Measurements from ENCODE around the gene GFRA1. TPM values are rescaled to one million over a fixed set of nuclear protein-coding genes. Genes with fewer than 3 reads are reported as not detected.

GFRA1 gene
- total and polyA plus RNA-seq, 2 of the 4 experiments (the other 2 are of a cell fraction), result 9.1 to 9.3 TPM

- Histone ChIP-seq H3K4me2 (ENCODE audit: low read depth, low read length) (no peak overlapping the region), H4K8ac (ENCODE audit: low read depth in 2 of 2, low read length in 2 of 2) (no peak overlapping the region), H3K18ac (ENCODE audit: low read depth, low read length) (no peak overlapping the region), H4K20me1 (ENCODE audit: insufficient read depth, low read length) (no peaks in the 10 kb centered on the region; the same call in 1 of the 2 replicates), H3K4ac (ENCODE audit: low read depth, low read length) (peak overlapping the region; percentile 79), H4K91ac (ENCODE audit: insufficient read depth, low read depth, low read length) (no peak overlapping the region), H2BK20ac (ENCODE audit: low read depth, low read length) (peak overlapping the region; percentile 58; the same call in 1 of the 2 replicates), H3K9me3 (ENCODE audit: control insufficient read depth, insufficient read depth, low read length) (no peaks in the 10 kb centered on the region), H3K79me1 (ENCODE audit: low read depth in 1 of 2, low read length in 2 of 2) (no peaks in the 10 kb centered on the region), H3K14ac (replicated peaks; ENCODE audit: low read depth, low read length) (no peak overlapping the region), H2AK9ac (replicated peaks; ENCODE audit: low read depth, low read length, poor library complexity) (no peak overlapping the region), H3K27me3 (ENCODE audit: control insufficient read depth, insufficient read depth, low read length) (no peaks in the 10 kb centered on the region), H3K9me1 (ENCODE audit: insufficient read depth, low read length) (peaks cover 8% of the 10 kb centered on the region), H2AK5ac (ENCODE audit: low read depth, low read length) (no peak overlapping the region), H3K9ac (ENCODE audit: low read depth, low read length) (no peak overlapping the region), H3K4me1 (ENCODE audit: control insufficient read depth, insufficient read depth, low read length) (peaks cover 8% of the 10 kb centered on the region), H3K36me3 (ENCODE audit: control insufficient read depth, insufficient read depth, low read length) (no peaks in the 10 kb centered on the region), H3K23ac (ENCODE audit: low read depth, low read length) (no peak overlapping the region), H2BK5ac (ENCODE audit: low read depth, low read length, poor library complexity, severe bottlenecking) (no peak overlapping the region), H2BK120ac (ENCODE audit: low read depth, low read length) (peak overlapping the region; percentile 88), H2AFZ (replicated peaks; ENCODE audit: low read length, poor library complexity) (no peak overlapping the region), H3K56ac (ENCODE audit: extremely low read depth, insufficient read depth, low read length) (peak overlapping the region; percentile 28; the same call in 1 of the 2 replicates), H3K4me3 (ENCODE audit: insufficient read depth, low read depth, low read length) (no peak overlapping the region), H4K5ac (ENCODE audit: low read depth, low read length) (no peak overlapping the region), H2BK15ac (ENCODE audit: low read depth, low read length) (no peak overlapping the region; the same call in 2 of the 3 replicates), H3K27ac (ENCODE audit: insufficient read depth, low read length) (no peak overlapping the region)
- BruUV-seq (replicated peaks), result no TSS peak
- ChIA-PET CTCF (interaction anchor here (1.0 kb wide), 1 partner anchor 60 kb away, joined by 3 read pairs; no protein-coding TSS in a partner anchor), POLR2A (ENCODE audit: unreplicated experiment) (no interaction called here)
- intact Hi-C loops (cut with micrococcal nuclease) (loop anchor here (2.0 kb wide), 1 partner anchor 63 kb away; no protein-coding TSS in a partner anchor), dilution Hi-C loops (cut with HindIII; ENCODE audit: low sequenced_read_pairs, unreplicated experiment) (no loop called here), in situ Hi-C loops (cut with MboI; ENCODE audit: low sequenced_read_pairs) (no loop called here)
- ATAC-seq (ENCODE audit: low read depth) (peak; percentile 97), DNase-seq (peak; percentile 91)
- no CpG with 5 or more reads among the region's 1 CpG for WGBS, 2 experiments (ENCODE audit: extremely low coverage in 2 of 2, insufficient read length in 1 of 2)
- TF ChIP-seq MAFK (IDR thresholded peaks at IDR 0.05; ENCODE audit: low read depth, low read length) (peak; percentile 70), BHLHE40 (IDR thresholded peaks at IDR 0.05; ENCODE audit: low read depth, low read length) (peak; percentile 33; the same call in 1 of the 2 replicates), CTCF (conservative IDR thresholded peaks at IDR 0.05; ENCODE audit: low read depth, low read length) (no peak), RCOR1 (IDR thresholded peaks at IDR 0.05; ENCODE audit: insufficient replicate concordance, low read length) (no peak), CHD1 (IDR thresholded peaks at IDR 0.05; ENCODE audit: low read depth, low read length) (no peak), FOS (IDR thresholded peaks at IDR 0.05; ENCODE audit: low read depth, low read length) (no peak), SMC3 (IDR thresholded peaks at IDR 0.05; ENCODE audit: low read depth, low read length) (no peak), CEBPB (IDR thresholded peaks at IDR 0.05; ENCODE audit: low read depth, low read length) (peak; percentile 59), NFE2L2 (IDR thresholded peaks at IDR 0.05; ENCODE audit: low read depth, low read length) (0 out of 2 replicates have a peak, but pooled peaks have one; percentile 14)
Observed at GRCh38 chr10:116211682-116212081, 61.3 kb downstream of the GFRA1 start.
